Fibroblast of lung (primary cell): ENCODE results near the gene TMEM37.

ENCODE experiments used
- CTCF ChIP-seq, 2 donors: IDR thresholded peaks in 1 of 2; conservative IDR thresholded peaks in 1 of 2; 1 replicate in 1 of 2; 2 replicates in 1 of 2; pipeline ENCODE4 v1.5.1; 2011 to 2012; ENCODE audit warnings: low read length in 2 of 2, control low read depth in 1 of 2, inconsistent platforms in 1 of 2, low read depth in 1 of 2, mild to moderate bottlenecking in 1 of 2
- EZH2 ChIP-seq: IDR thresholded peaks from 2 replicates; pipeline ENCODE4 v1.5.1; 2012; ENCODE audit warnings: low read length, control low read depth, mild to moderate bottlenecking; ENCODE audit errors: missing control alignments

- TF ChIP-seq CTCF (conservative IDR thresholded peaks at IDR 0.05 in 1 of 2, IDR thresholded peaks at IDR 0.05 in 1 of 2; ENCODE audit: low read depth in 1 of 2, low read length in 2 of 2) (no peak), EZH2 (no peak)
Measured at GRCh38 chr2:119414894-119415293, 16.8 kb upstream of the TMEM37 start.
